ENCODE measurements around the gene AKAP13. TPM values are rescaled to one million over a fixed set of nuclear protein-coding genes. Genes with fewer than 3 reads are reported as not detected.

AKAP13 gene
- total and polyA plus RNA-seq, 7 donors = 18.2 to 126 (median 93.7) TPM

DNA sequence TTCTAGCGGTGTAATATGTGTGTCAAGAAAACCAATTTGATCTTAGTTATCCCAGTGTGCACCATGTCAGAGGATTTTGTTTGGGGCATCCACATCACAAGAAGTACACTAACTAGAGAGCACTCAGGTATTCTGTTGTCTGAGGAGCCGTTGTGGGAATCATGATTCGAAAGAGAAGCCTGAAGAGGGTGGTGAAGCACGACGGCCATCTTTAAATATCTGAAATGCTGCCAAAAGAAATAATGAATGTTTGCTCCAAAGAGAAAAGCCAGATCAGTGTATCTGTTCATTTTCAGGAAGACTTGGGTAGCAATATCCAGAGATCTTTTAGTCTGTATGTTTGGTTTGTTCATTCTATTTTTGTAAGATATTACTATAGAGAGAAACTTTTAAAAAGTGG lies 233.7 kb downstream of the AKAP13 start:
- DNase-seq (no peak), ATAC-seq (no peak)
- no peak overlapping the region for H3K4me3 ChIP-seq
- TF ChIP-seq, protein P1, sequence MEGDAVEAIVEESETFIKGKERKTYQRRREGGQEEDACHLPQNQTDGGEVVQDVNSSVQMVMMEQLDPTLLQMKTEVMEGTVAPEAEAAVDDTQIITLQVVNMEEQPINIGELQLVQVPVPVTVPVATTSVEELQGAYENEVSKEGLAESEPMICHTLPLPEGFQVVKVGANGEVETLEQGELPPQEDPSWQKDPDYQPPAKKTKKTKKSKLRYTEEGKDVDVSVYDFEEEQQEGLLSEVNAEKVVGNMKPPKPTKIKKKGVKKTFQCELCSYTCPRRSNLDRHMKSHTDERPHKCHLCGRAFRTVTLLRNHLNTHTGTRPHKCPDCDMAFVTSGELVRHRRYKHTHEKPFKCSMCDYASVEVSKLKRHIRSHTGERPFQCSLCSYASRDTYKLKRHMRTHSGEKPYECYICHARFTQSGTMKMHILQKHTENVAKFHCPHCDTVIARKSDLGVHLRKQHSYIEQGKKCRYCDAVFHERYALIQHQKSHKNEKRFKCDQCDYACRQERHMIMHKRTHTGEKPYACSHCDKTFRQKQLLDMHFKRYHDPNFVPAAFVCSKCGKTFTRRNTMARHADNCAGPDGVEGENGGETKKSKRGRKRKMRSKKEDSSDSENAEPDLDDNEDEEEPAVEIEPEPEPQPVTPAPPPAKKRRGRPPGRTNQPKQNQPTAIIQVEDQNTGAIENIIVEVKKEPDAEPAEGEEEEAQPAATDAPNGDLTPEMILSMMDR (IDR thresholded peaks at IDR 0.05) = no peak
- intact Hi-C loops (cut with DNase I) = no loop called here
- 34 to 40% (median 39%) methylated on average over 5 of the region's 5 CpGs for WGBS, 3 donors
- no peaks in the 10 kb centered on the region for H3K9me3 ChIP-seq
- H3K27me3 ChIP-seq (ENCODE audit: insufficient read depth in 3 of 3, low read length in 2 of 3) = no peaks in the 10 kb centered on the region
- peaks cover 66% of the 10 kb centered on the region for H3K4me1 ChIP-seq
- H3K27ac ChIP-seq = peak overlapping the region; percentile 87
- H3K36me3 ChIP-seq (ENCODE audit: insufficient read depth in 1 of 2, low read depth in 1 of 2) = no peaks in the 10 kb centered on the region

DNA sequence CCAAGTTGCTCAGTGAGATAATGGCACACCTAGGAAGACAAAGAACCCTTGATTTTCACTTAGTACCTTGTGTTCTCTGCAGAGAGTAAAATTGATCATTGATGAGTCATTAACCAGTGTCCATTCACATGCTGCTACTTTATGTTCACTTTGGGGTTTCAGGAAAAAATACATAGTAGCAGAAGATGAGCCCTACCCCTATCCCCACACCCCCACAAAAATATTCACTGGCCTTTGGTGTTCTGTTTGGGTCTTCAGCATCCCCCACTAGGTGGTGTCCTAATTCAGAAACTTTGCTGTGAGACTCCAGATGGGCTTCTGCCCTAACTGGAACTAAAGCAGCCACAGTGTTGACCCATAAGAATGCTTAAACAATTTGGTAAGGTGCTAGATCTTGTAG lies 235.5 kb downstream of the AKAP13 start:
- H3K4me3 ChIP-seq = no peak overlapping the region
- no peaks in the 10 kb centered on the region for H3K27me3 ChIP-seq (ENCODE audit: insufficient read depth in 3 of 3, low read length in 2 of 3)
- TF ChIP-seq, protein P1 (IDR thresholded peaks at IDR 0.05) = peak; percentile 51
- H3K27ac ChIP-seq = peak overlapping the region; percentile 87
- ATAC-seq = peak in 1 of 4 donors; percentile 30
- no peaks in the 10 kb centered on the region for H3K36me3 ChIP-seq (ENCODE audit: insufficient read depth in 1 of 2, low read depth in 1 of 2)
- H3K9me3 ChIP-seq = no peaks in the 10 kb centered on the region
- no peak for DNase-seq
- peaks cover 66% of the 10 kb centered on the region for H3K4me1 ChIP-seq
- intact Hi-C loops (cut with DNase I) = no loop called here

DNA sequence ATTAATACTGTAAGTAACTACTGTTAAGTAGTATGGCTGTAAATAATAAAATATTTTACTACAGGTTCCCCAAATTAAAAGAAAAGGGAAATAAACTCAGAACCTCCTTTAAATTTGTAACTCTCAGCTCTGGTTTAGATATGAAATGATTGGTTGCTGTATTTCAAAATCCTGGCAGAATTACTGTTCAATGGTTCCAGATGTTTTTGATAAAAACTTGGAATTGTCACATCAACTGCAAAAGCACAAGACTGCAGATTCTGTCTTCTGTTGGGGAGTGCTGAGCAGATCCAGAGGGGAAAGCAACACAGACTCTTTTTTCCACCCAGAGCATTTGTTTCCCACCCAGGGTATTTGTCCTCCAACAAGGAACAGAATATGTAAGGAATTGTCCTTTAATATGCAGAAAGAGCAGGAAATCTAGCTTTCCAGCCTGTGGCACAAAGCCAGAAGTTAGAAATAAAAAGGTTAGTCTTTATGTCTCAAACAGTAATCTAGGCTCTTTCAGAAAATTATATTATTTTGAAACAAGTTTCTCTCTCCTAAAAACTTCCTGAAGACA lies 236.2 kb downstream of the AKAP13 start:
- Histone ChIP-seq H3K9me3 (no peaks in the 10 kb centered on the region), H3K4me3 (peak overlapping the region; percentile 67)
- intact Hi-C loops (cut with DNase I) = no loop called here

DNA sequence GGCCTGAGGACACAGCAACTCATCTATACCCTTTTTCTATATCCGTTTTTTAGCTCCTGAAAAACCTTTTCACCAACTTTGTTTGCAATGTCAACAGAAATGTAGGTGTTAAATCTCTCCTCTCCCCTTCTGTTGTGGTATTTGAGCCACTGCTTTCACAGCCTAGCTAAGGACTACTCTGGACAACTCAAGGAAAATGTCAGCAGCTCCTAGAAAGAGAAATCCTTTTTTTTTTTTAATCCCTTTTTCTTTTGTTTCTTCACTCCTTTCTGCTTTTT lies 237.8 kb downstream of the AKAP13 start:
- peak overlapping the region; percentile 67 for H3K4me3 ChIP-seq
- peaks cover 82% of the 10 kb centered on the region for H3K4me1 ChIP-seq
- H3K27ac ChIP-seq = peak overlapping the region; percentile 87
- H3K36me3 ChIP-seq (ENCODE audit: insufficient read depth in 1 of 2, low read depth in 1 of 2) = no peaks in the 10 kb centered on the region
- TF ChIP-seq, protein P1 (IDR thresholded peaks at IDR 0.05) = no peak
- H3K27me3 ChIP-seq (ENCODE audit: insufficient read depth in 3 of 3, low read length in 2 of 3) = no peaks in the 10 kb centered on the region
- 30 to 34% (median 30%) methylated on average over 1 of the region's 1 CpG for WGBS, 3 donors
- DNase-seq = no peak
- peak in 1 of 4 donors; percentile 3 for ATAC-seq
- no peaks in the 10 kb centered on the region for H3K9me3 ChIP-seq
- intact Hi-C loops (cut with DNase I) = no loop called here

More for the DNA sequence above, 236.2 kb downstream of the AKAP13 start:
- no peaks in the 10 kb centered on the region for H3K27me3 ChIP-seq (ENCODE audit: insufficient read depth in 3 of 3, low read length in 2 of 3)
- TF ChIP-seq, protein P1 (IDR thresholded peaks at IDR 0.05) = no peak
- peak overlapping the region; percentile 87 for H3K27ac ChIP-seq
- DNase-seq = no peak
- ATAC-seq = no peak
- H3K36me3 ChIP-seq (ENCODE audit: insufficient read depth in 1 of 2, low read depth in 1 of 2) = no peaks in the 10 kb centered on the region
- H3K4me1 ChIP-seq = peaks cover 66% of the 10 kb centered on the region

DNA sequence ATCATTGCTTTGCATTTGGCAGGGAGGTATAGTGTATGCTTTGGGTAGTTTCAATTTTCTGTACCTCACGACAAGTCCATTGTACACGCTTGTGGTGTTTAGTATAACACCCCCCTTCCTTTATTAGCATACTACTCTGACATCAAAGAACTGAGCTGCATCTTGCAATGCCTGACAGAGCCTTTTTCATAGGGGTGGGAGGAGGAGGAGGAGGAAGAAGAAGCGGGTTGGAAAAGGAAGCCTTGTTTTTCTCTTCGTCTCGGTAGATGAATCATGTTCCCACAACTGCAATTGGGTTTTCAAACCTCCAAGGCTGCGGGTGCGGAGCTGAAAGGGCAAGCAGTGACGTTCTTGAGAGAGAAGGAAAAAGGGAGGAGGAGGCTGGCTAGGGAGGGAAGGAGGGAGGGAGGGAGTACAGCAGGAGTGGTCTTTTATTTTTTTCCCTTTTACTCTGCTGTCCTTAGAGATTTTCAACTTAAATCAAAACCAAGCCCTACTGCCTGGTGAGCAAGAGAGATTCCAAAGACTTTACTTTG lies 238.6 kb downstream of the AKAP13 start:
- no peaks in the 10 kb centered on the region for H3K9me3 ChIP-seq
- peaks cover 89% of the 10 kb centered on the region for H3K4me1 ChIP-seq
- ATAC-seq = peak; percentile 63 to 80 (median 74)
- WGBS, 3 donors = 1 to 5% (median 1%) methylated on average over 8 of the region's 8 CpGs
- H3K27ac ChIP-seq = peak overlapping the region; percentile 87
- intact Hi-C loops (cut with DNase I) = no loop called here
- no peaks in the 10 kb centered on the region for H3K36me3 ChIP-seq (ENCODE audit: insufficient read depth in 1 of 2, low read depth in 1 of 2)
- peak overlapping the region; percentile 67 for H3K4me3 ChIP-seq
- TF ChIP-seq, protein P1 (IDR thresholded peaks at IDR 0.05) = no peak
- DNase-seq = peak; percentile 73 to 87
- H3K27me3 ChIP-seq (ENCODE audit: insufficient read depth in 3 of 3, low read length in 2 of 3) = no peaks in the 10 kb centered on the region
